GM13976 (cell line): ENCODE results near the gene TSSK3.
A peak's percentile ranks its signal among the peaks of the same experiment; 100 is the strongest.
"Not testable (repeated sequence)": the region's sequence is repeated elsewhere in the genome, so short reads cannot be mapped to it uniquely, and the experiment has no call there.

Source experiments
- DNase-seq: peaks from one replicate; pipeline ENCODE4 v3.0.0; 2012; ENCODE audit warnings: low spot score
- in situ Hi-C: fragments of 300-500 bp; cut with MboI; formaldehyde crosslinking; loops from one replicate; pipeline ENCODE4 v1.12.0; 2022; ENCODE audit warnings: low sequenced_read_pairs, mixed read lengths, inconsistent platforms; ENCODE audit not compliant: unreplicated experiment
- TF ChIP-seq, protein P1 (sequence below): IDR thresholded peaks from 2 replicates; pipeline ENCODE4 v1.5.1; 2012; ENCODE audit warnings: borderline replicate concordance, mild to moderate bottlenecking; ENCODE audit not compliant: insufficient read depth; ENCODE audit errors: extremely low read depth, missing control alignments, control extremely low read depth

Gene TSSK3

DNA sequence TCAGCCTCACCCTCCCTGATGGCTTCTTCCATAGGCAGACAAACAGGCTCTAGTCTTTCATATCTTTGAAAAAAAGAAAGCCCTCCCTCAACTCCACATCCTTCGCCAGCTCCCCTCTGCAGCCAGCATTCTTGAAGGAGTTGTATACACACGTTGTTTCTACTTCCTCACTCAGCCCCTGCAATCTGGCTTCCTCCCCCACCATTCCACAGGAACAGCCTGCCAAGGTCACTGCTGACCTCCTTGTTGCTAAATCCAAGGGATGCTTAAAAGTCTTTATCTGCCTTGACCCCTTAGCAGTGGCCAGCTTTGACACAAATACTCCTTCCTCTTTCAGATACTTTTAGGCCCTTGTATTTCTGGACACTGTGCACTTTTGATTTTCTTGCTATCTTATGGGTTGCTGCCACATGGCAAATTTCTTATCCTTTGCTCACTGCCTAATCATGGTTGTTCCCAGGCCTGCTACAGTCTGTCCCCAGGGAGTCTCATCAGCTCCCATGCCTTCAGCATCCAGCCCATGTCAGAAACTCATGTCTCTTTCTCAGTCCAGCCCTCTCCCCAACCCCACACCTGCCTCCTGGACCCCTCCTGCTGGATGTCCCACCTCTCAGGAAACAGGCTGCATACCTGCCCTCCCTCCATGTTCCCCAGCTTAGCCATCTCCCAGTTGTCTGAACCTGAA is 8.3 kb upstream of the TSSK3 start:
- in situ Hi-C loops, result no loop called here
- TF ChIP-seq, protein P1, sequence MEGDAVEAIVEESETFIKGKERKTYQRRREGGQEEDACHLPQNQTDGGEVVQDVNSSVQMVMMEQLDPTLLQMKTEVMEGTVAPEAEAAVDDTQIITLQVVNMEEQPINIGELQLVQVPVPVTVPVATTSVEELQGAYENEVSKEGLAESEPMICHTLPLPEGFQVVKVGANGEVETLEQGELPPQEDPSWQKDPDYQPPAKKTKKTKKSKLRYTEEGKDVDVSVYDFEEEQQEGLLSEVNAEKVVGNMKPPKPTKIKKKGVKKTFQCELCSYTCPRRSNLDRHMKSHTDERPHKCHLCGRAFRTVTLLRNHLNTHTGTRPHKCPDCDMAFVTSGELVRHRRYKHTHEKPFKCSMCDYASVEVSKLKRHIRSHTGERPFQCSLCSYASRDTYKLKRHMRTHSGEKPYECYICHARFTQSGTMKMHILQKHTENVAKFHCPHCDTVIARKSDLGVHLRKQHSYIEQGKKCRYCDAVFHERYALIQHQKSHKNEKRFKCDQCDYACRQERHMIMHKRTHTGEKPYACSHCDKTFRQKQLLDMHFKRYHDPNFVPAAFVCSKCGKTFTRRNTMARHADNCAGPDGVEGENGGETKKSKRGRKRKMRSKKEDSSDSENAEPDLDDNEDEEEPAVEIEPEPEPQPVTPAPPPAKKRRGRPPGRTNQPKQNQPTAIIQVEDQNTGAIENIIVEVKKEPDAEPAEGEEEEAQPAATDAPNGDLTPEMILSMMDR, result no peak
- no peak for DNase-seq

DNA sequence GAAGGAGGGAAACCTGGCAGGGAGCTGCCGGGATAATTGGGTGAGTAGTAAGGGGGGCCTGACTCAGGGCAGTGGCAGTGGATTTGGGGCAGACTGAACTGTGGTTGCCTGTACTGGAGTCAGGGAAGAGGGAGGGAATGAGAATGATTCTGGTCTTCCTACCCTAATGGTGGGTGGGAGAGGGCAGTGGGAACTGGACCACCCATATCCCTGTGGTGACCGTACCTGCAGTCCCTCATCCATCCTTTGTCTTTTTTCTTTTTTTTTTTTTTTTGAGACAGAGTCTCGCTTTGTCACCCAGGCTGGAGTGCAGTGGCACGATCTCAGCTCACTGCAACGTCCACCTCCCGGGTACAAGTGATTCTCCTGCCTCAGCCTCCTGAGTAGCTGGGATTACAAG is 6.6 kb upstream of the TSSK3 start:
- in situ Hi-C loops, DNase-seq: not testable (repeated sequence)

DNA sequence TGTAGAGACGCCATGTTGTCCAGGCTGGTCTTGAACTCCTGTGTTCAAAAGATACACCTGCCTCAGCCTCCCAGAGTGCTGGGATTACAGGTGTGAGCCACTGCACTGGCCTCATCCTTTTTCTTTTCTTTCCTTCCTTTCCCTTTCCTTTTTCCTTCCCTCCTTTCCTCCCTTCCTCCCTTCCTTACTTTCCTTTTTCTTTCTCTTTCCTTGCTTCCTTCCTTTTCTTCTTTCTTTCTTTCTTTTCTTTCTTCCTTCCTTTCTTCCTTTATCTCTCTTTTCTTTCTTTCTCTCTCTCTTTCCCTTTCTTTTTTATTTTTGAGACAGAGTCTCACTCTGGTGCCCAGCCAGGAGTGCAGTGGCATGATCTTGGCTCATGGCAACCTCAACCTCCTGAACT is 5.9 kb upstream of the TSSK3 start:
- TF ChIP-seq, protein P1, result no peak
- in situ Hi-C loops, result no loop called here

DNA sequence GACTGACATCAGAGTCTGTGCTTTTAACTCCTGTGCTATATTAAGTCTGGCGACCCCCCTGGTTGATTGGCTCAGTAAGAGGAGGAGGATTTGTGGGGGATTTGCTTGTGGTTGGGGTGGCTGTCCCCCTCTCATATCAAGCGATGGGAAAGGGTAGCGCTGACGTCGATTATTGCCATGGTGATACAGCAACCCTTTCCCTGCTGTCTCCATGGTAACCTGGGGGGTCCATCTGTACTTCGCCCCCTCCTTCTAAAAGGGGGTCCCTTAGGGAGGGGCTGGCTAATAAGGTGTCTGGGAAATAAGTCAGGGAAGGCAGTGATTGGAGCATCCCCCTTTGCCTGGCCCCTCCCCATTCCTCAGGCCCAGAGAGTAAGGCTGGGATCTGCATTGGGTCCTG is 4.7 kb upstream of the TSSK3 start:
- in situ Hi-C loops, result no loop called here
- TF ChIP-seq, protein P1, result no peak
- DNase-seq, result no peak

More for the DNA sequence above, 5.9 kb upstream of the TSSK3 start:
- no peak for DNase-seq

DNA sequence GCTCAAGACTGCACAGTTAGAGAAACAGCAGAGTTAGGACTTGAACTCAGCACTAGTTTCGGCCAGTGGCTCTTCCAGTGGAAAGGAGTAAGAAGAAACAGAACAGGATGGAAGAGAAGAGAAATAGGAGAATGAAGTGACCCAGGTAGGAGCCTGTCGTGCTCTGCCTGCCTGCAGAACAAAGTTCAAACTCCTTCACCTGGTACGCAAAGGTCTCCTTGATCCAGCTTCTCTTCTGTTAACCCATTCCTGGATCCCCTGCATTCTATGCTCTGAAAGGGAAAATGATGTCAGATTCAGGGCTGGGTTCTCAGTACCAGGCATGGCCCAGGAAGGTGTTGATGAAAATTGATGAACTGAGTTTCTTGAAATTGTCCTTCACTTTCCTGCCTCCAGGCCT is 3.9 kb upstream of the TSSK3 start:
- no peak for DNase-seq
- TF ChIP-seq, protein P1, result no peak
- in situ Hi-C loops, result no loop called here

DNA sequence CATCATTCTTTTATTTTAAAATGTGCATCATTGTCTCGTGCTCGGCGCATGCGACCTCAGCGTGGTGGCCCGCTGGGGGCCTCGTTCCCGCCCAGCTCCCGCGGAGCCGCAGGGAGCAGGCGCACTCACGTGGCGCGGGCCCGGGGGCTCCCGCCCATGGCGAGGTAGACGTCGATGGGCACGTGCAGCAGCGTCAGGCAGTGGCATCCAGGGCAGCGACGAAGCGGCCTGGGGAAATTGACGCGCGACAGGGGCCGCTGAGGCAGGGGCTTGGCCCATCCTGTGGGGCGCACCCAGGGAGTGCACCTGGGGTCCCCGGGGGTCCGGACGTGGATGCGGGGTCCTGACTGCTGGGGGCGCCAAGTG is 1.0 kb upstream of the TSSK3 start:
- DNase-seq, result no peak
- TF ChIP-seq, protein P1, result no peak
- in situ Hi-C loops, result no loop called here

DNA sequence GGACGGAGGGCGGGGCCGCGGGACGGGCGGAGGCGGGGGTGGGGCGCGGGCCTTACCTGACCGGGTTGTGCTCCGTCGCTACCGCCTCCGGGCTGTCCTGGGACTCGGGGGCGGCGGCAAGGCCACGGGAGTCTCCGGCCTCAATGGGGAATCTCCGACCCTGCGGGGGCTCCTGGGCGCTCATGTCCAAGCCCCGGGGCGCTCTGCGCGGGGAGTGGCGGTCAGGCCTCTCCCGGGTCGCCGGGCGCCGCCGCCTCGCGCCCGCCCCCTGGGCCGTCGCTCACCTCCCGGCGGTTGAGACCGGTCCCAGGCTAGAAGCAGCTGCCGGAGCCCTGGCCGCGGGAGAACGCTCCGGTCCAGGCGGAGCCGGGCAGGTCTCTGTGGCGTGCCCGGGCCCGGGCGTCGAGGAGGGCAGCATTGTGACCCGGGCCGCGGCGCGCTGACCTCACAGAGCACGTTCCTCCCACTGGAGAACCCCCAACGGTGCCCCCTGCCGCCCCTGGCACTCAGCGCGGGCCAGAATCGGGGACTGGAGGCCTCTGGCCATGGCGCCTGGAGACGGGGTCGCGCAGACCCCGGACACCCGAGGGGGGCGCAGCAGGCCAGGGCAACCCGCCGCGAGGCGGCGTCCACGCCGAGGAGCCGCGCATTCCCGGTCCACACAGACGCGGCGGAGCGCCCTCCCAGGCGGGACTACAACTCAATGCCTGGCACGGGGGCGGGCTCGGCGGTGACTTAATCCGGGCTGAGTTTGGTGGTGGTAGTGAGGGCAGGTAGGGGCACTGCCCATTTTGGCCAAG is 465 bp upstream of the TSSK3 start:
- TF ChIP-seq, protein P1, result no peak
- in situ Hi-C loops, result no loop called here
- peak; percentile 68 for DNase-seq
